Ishikawa (cell line): Measurements from ENCODE around the gene IL17D.

Source experiments
- CEBPB ChIP-seq: IDR thresholded peaks from 2 replicates; pipeline ENCODE4 v1.6.1; 2012
- CREB1 ChIP-seq: IDR thresholded peaks from 2 replicates; pipeline ENCODE4 v1.6.1; 2012; ENCODE audit warnings: low read depth
- EGR1 ChIP-seq: IDR thresholded peaks from 2 replicates; pipeline ENCODE4 v1.6.1; 2012
- EP300 ChIP-seq: IDR thresholded peaks from 2 replicates; pipeline ENCODE4 v1.6.1; 2012; ENCODE audit warnings: borderline replicate concordance
- FOXM1 ChIP-seq: IDR thresholded peaks from 2 replicates; pipeline ENCODE4 v1.6.1; 2012; ENCODE audit warnings: low read depth, borderline replicate concordance
- MAX ChIP-seq: IDR thresholded peaks from 2 replicates; pipeline ENCODE4 v1.6.1; 2012
- NFIC ChIP-seq: IDR thresholded peaks from 2 replicates; pipeline ENCODE4 v1.6.1; 2012
- RAD21 ChIP-seq: IDR thresholded peaks from 2 replicates; pipeline ENCODE4 v1.6.1; 2012; ENCODE audit warnings: low read depth
- REST ChIP-seq: IDR thresholded peaks from 2 replicates; pipeline ENCODE4 v1.6.1; 2012; ENCODE audit warnings: low read depth, mild to moderate bottlenecking
- TAF1 ChIP-seq: IDR thresholded peaks from 2 replicates; pipeline ENCODE4 v1.6.1; 2012; ENCODE audit warnings: low read depth, mild to moderate bottlenecking
- TCF12 ChIP-seq: IDR thresholded peaks from 2 replicates; pipeline ENCODE4 v1.6.1; 2012; ENCODE audit warnings: low read depth
- TEAD4 ChIP-seq: IDR thresholded peaks from 2 replicates; pipeline ENCODE4 v1.6.1; 2012
- USF1 ChIP-seq: IDR thresholded peaks from 2 replicates; pipeline ENCODE4 v1.6.1; 2012
- YY1 ChIP-seq: IDR thresholded peaks from 2 replicates; pipeline ENCODE4 v1.6.1; 2012; ENCODE audit warnings: low read depth
- ZBTB7A ChIP-seq: IDR thresholded peaks from 2 replicates; pipeline ENCODE4 v1.6.1; 2012; ENCODE audit warnings: low read depth

The IL17D gene

GRCh38 chr13:20711301-20712044 lies 8.0 kb downstream of the IL17D start:
- TF ChIP-seq YY1 = no peak
- TF ChIP-seq EGR1 = no peak
- no peak for TF ChIP-seq FOXM1
- no peak for TF ChIP-seq ZBTB7A
- TF ChIP-seq RAD21 = peak; percentile 19; the same call in 1 of the 2 replicates

GRCh38 chr13:20713014-20713376 lies 9.5 kb downstream of the IL17D start:
- TF ChIP-seq EP300 (no peak), TCF12 (no peak), CEBPB (no peak), MAX (no peak), NFIC (no peak), TAF1 (no peak), USF1 (no peak), YY1 (no peak), FOXM1 (no peak), ZBTB7A (no peak), TEAD4 (no peak), RAD21 (no peak), REST (no peak)

- TF ChIP-seq ZBTB7A (no peak), CEBPB (no peak), USF1 (no peak), RAD21 (no peak), TAF1 (no peak), CREB1 (no peak), FOXM1 (no peak), EP300 (no peak), TEAD4 (no peak), NFIC (no peak)
Observed at GRCh38 chr13:20713751-20714150, 10.3 kb downstream of the IL17D start.

GRCh38 chr13:20714161-20714560 lies 10.7 kb downstream of the IL17D start:
- TF ChIP-seq CREB1 (no peak), RAD21 (no peak), CEBPB (no peak), EGR1 (no peak), TAF1 (no peak), NFIC (no peak), ZBTB7A (no peak), REST (no peak), FOXM1 (no peak), YY1 (no peak), TEAD4 (no peak), EP300 (no peak), MAX (no peak), USF1 (no peak), TCF12 (no peak)

- TF ChIP-seq TCF12 = no peak
- no peak for TF ChIP-seq EGR1
- TF ChIP-seq MAX = no peak
- no peak for TF ChIP-seq NFIC
- TF ChIP-seq FOXM1 = no peak
- TF ChIP-seq CREB1 = no peak
- no peak for TF ChIP-seq TAF1
- no peak for TF ChIP-seq CEBPB
- no peak for TF ChIP-seq TEAD4
- no peak for TF ChIP-seq YY1
- TF ChIP-seq ZBTB7A = no peak
- no peak for TF ChIP-seq REST
- TF ChIP-seq RAD21 = no peak
Observed at GRCh38 chr13:20714563-20715329, 11.2 kb downstream of the IL17D start.
